Ascending aorta (tissue), 2 donors: ENCODE results near the gene TWIST1. TPM values are rescaled to one million over a fixed set of nuclear protein-coding genes. Genes with fewer than 3 reads are reported as not detected.

Experiments
- DNase-seq, 2 donors: peaks; one replicate each; pipeline ENCODE4 v3.0.0-alpha.2; 2019; ENCODE audit warnings: low spot score in 2 of 2
- H3K27ac ChIP-seq, 2 donors: fragments of 200-600 bp; sonication (generic); one replicate each; pipeline ENCODE4 v1.5.1; 2016 to 2017; ENCODE audit warnings: mild to moderate bottlenecking in 1 of 2
- H3K27me3 ChIP-seq: fragments of 200-600 bp; sonication (generic); one replicate; pipeline ENCODE4 v1.5.1; 2017
- H3K36me3 ChIP-seq, 2 donors: fragments of 200-600 bp; sonication (generic); one replicate each; pipeline ENCODE4 v1.5.1; 2016
- H3K4me1 ChIP-seq, 2 donors: fragments of 200-600 bp; sonication (generic); one replicate each; pipeline ENCODE4 v1.5.1; 2016 to 2017; ENCODE audit warnings: mild to moderate bottlenecking in 1 of 2
- H3K4me3 ChIP-seq, 2 donors: fragments of 200-600 bp; sonication (generic); one replicate each; pipeline ENCODE4 v1.5.1; 2016 to 2017; ENCODE audit warnings: mild to moderate bottlenecking in 1 of 2
- H3K9me3 ChIP-seq, 2 donors: fragments of 200-600 bp; sonication (generic); one replicate each; pipeline ENCODE4 v1.5.1; 2016
- intact Hi-C: fragments of 100-400 bp; cut with DNase I; formaldehyde crosslinking; loops from one replicate; pipeline ENCODE4 v1.15.1; 2023
- total RNA-seq: library from RNA; depleted of rRNA; stranded (reverse); fragments of >200 nt; gene quantifications from one replicate; pipeline ENCODE4 v1.1.0, GENCODE V29; 2016
- TF ChIP-seq, protein P1 (sequence below), 3 experiments: fragments of 200-600 bp in 2 of 3; fragments of 450-650 bp in 1 of 3; sonication (generic) in 2 of 3; IDR thresholded peaks; one replicate each; pipeline ENCODE4 v1.5.1; 2016 to 2019; ENCODE audit warnings: antibody characterized with exemption in 3 of 3, mild to moderate bottlenecking in 1 of 3, moderate library complexity in 1 of 3

Gene TWIST1
- 2.0 TPM for total RNA-seq

DNA sequence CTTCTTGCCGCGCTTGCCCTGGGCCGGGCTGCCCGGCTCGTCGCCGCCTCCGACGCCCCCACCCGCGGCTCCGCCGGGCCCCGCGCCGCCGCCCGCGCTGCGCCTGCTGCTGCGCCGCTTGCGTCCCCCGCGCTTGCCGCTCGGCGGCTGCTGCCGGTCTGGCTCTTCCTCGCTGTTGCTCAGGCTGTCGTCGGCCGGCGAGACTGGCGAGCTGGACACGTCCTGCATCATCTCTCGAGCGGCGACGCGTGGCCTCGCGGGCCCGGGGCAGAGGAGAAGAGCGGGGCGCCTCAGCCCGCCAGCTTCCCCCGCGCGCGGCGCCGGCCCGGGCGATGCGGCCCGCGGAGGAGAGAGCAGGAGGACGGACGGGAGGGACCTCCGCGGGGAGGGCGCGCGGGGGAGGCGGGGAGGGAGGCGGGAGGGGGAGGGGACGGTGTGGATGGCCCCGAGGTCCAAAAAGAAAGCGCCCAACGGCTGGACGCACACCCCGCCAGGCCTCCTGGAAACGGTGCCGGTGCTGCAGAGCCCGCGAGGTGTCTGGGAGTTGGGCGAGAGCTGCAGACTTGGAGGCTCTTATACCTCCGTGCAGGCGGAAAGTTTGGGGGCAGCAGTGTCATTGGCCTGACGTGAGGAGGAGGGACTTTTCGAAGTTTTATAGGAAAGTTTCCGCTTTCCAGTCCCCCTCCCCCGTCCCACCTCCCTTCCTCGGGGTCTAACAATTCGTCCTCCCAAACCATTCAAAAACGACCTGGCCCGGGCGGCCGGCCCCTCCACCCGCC, at the start of gene TWIST1:
TWIST1 (minus strand) TSS at position 546 of the 779 bp plus-strand sequence; CDS start at position 231, 315 bp downstream.
- Histone ChIP-seq H3K9me3 (no peaks in the 10 kb centered on the region), H3K4me1 (peaks cover 0 to 13% of the 10 kb centered on the region in 2 donors), H3K27me3 (no peaks in the 10 kb centered on the region), H3K27ac (peak within 1 kb of the TSS; percentile 78 to 89), H3K4me3 (peak within 1 kb of the TSS; percentile 81 to 82), H3K36me3 (no peaks in the 10 kb centered on the region)
- TF ChIP-seq, protein P1, sequence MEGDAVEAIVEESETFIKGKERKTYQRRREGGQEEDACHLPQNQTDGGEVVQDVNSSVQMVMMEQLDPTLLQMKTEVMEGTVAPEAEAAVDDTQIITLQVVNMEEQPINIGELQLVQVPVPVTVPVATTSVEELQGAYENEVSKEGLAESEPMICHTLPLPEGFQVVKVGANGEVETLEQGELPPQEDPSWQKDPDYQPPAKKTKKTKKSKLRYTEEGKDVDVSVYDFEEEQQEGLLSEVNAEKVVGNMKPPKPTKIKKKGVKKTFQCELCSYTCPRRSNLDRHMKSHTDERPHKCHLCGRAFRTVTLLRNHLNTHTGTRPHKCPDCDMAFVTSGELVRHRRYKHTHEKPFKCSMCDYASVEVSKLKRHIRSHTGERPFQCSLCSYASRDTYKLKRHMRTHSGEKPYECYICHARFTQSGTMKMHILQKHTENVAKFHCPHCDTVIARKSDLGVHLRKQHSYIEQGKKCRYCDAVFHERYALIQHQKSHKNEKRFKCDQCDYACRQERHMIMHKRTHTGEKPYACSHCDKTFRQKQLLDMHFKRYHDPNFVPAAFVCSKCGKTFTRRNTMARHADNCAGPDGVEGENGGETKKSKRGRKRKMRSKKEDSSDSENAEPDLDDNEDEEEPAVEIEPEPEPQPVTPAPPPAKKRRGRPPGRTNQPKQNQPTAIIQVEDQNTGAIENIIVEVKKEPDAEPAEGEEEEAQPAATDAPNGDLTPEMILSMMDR (IDR thresholded peaks at IDR 0.05), result peak in 1 of 3 experiments; percentile 22
- peak in 1 of 2 donors; percentile 88 for DNase-seq
- intact Hi-C loops, result loop anchor here (5.0 to 10.0 kb wide), 7 partner anchors 250 to 892 kb away; partner anchors contain the start of gene HDAC9

DNA sequence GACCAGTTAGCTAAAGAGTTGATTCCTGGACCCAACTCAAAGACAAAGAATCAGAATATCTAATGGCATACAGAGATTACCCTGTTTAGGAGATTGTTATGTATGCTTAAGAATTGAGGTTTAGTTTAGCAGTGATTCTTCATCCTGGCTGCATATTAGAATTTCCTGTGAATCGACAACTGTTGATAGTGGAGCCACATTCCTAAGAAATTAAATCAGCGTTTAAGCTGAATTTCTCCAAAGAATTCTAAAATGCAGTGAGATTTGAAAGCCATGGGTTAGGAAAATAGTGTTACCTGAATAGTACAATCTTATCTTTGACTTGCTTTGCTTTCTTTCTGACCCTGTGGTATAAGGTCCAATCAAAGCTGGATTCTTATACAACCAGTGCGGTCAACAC, 44.2 kb upstream of the TWIST1 start:
- Histone ChIP-seq H3K9me3 (no peaks in the 10 kb centered on the region), H3K4me3 (no peak overlapping the region), H3K4me1 (no peaks in the 10 kb centered on the region), H3K36me3 (no peaks in the 10 kb centered on the region), H3K27me3 (no peaks in the 10 kb centered on the region), H3K27ac (no peak overlapping the region)
- intact Hi-C loops, result no loop called here
- TF ChIP-seq, protein P1 (IDR thresholded peaks at IDR 0.05), result no peak
- no peak for DNase-seq

DNA sequence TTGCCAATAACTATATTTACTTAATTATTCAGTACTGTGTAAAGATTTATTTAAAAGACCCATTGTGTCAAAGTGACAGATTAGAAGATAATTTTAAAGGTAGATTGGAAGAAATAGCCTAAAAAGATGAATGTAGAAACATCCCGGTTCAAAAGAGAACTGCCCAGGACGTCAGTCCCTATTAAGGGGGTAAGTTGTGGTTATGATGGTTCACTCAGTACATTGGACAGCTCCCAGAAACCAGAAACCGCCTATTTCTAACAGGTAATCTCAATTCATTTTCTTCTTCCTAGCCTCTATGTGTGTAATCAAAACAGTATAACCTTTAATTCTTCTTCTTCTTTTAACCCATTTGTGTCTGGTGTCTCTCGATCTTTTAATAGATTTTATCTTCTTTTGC, 29.3 kb upstream of the TWIST1 start:
- Histone ChIP-seq H3K4me1 (peaks cover 3 to 6% of the 10 kb centered on the region in 2 donors), H3K27ac (no peak overlapping the region)
- intact Hi-C loops, result no loop called here

DNA sequence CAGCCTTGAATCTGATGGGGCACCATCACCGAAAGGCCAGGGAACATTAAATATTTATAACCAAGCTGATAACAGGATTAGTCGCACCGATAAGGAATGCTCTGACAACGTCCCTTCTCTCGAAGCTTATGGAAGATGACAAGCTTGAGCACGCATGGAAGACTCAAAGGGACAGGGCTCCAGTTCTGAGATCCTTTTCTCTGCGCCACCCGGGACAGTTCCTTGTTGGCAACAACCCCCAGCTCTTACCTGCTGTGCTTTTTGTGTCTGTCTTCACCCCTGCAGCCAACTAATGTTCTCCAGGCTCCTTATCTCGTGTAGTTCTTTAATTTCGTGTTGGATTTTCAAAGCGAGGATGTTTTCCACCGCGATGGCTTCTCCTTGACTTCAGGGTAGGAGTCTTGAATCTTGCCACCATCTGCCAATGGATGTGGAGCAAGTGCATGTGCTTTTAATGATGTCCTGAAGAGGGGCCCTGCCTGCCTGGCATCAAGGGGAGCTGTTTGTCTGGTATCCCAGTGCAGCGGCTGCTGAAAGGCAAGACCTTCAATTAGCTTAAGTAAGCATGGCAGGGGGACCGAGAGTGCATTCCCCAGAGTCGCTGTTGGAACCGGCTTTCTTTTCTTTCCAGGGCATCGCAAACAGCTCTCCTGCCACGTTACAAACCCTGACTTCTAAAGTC, 28.1 kb upstream of the TWIST1 start:
- Histone ChIP-seq H3K9me3 (no peaks in the 10 kb centered on the region), H3K36me3 (no peaks in the 10 kb centered on the region), H3K4me3 (peak overlapping the region; percentile 29 to 61), H3K4me1 (peaks cover 3 to 6% of the 10 kb centered on the region in 2 donors), H3K27ac (no peak overlapping the region), H3K27me3 (no peaks in the 10 kb centered on the region)
- intact Hi-C loops, result no loop called here
- TF ChIP-seq, protein P1 (IDR thresholded peaks at IDR 0.05), result no peak
- no peak for DNase-seq

More for the DNA sequence above, 29.3 kb upstream of the TWIST1 start:
- Histone ChIP-seq H3K9me3 (no peaks in the 10 kb centered on the region), H3K36me3 (no peaks in the 10 kb centered on the region), H3K27me3 (no peaks in the 10 kb centered on the region), H3K4me3 (no peak overlapping the region)
- TF ChIP-seq, protein P1 (IDR thresholded peaks at IDR 0.05), result no peak
- DNase-seq, result no peak

DNA sequence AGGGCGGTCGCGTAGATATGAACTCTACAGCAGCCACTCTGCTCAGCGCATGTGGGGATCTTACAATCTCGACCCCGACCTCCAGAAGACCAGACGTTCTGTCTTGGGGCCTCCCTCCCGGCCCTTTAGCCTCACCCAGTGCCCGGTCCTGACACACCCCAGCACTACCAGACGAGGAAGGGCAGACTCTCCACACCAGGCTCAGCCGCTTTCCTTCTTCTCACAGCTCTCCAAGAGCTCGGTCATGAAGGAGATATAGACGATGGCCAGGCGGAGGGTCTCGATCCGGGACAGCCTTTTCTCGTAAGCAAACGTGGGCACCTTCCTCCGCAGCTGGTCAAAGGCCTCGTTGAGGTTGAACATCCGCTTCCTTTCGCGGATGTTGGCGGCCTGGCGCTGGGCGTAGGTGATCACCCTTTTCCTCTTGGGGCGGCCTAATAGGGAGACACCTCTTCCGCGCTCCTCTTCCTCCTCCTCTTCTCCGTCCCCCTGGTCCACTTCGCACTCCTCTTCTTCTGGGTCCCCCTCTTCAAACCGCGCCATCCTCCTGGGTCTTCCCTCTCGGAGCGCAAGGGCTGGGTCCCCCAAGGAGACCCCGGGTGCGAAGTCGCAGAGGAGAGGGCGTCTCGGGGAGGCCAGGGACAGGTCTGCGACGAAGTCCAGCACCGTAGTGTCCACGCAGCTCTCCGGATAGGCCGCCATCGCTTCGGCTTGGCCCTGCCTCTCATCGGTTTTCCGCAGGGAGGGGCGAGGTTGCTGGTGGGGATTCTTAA, 27.4 kb upstream of the TWIST1 start, which contains the start of gene FERD3L:
FERD3L (minus strand) TSS at position 761 of the 773 bp plus-strand sequence; CDS start at position 702, 59 bp downstream.
- no peaks in the 10 kb centered on the region for H3K27me3 ChIP-seq
- H3K9me3 ChIP-seq, result no peaks in the 10 kb centered on the region
- intact Hi-C loops, result no loop called here
- no peaks in the 10 kb centered on the region for H3K36me3 ChIP-seq
- H3K27ac ChIP-seq, result no peak within 1 kb of the TSS
- no peak for DNase-seq
- peak within 1 kb of the TSS; percentile 29 to 61 for H3K4me3 ChIP-seq
- TF ChIP-seq, protein P1 (IDR thresholded peaks at IDR 0.05), result no peak
- H3K4me1 ChIP-seq, result peaks cover 3 to 6% of the 10 kb centered on the region in 2 donors
